Heart left ventricle (tissue), 16 donors: ENCODE data around the gene TMEM205. TPM values are rescaled to one million over a fixed set of nuclear protein-coding genes. Genes with fewer than 3 reads are reported as not detected.

Experiments
- ATAC-seq, 4 donors: fragments of 200-7000 bp; cut with Tn5 transposase; one replicate each; pipeline ENCODE4 v1.9.1; 2020 to 2022; ENCODE audit warnings: moderate library complexity in 4 of 4, mild to moderate bottlenecking in 3 of 4, moderate number of reproducible peaks in 1 of 4
- DNase-seq, 5 donors: peaks; one replicate each; pipeline ENCODE4 v3.0.0-alpha.2; 2020
- H3K27ac ChIP-seq, 12 donors: fragments of 200-600 bp; sonication (generic) in 4 of 12; one replicate each; pipeline versions ENCODE4 v1.5.0 to v1.8.0; 2016 to 2022; ENCODE audit warnings: mild to moderate bottlenecking in 2 of 12
- H3K27me3 ChIP-seq, 9 donors: fragments of 200-600 bp; sonication (generic) in 2 of 9; one replicate each; pipeline versions ENCODE4 v1.5.1 to v1.8.0; 2016 to 2022; ENCODE audit warnings: mild to moderate bottlenecking in 3 of 9
- H3K36me3 ChIP-seq, 9 donors: fragments of 200-600 bp; sonication (generic) in 2 of 9; one replicate each; pipeline versions ENCODE4 v1.5.0 to v1.8.0; 2018 to 2022; ENCODE audit warnings: mild to moderate bottlenecking in 2 of 9
- H3K4me1 ChIP-seq, 12 donors: fragments of 200-600 bp; sonication (generic) in 4 of 12; one replicate each; pipeline versions ENCODE4 v1.5.0 to v1.8.0; 2016 to 2022; ENCODE audit warnings: mild to moderate bottlenecking in 3 of 12
- H3K4me3 ChIP-seq, 12 donors: fragments of 200-600 bp; sonication (generic) in 4 of 12; one replicate each; pipeline versions ENCODE4 v1.5.0 to v1.8.0; 2017 to 2022; ENCODE audit warnings: mild to moderate bottlenecking in 9 of 12, moderate library complexity in 4 of 12
- H3K9me3 ChIP-seq, 12 donors: fragments of 200-600 bp; sonication (generic) in 4 of 12; one replicate each; pipeline versions ENCODE4 v1.5.0 to v1.8.0; 2016 to 2022; ENCODE audit warnings: mild to moderate bottlenecking in 1 of 12
- CTCF ChIP-seq, 12 donors: fragments of 200-600 bp; sonication (generic) in 4 of 12; IDR thresholded peaks; one replicate each; pipeline versions ENCODE4 v1.5.0 to v1.8.0; 2018 to 2022; ENCODE audit warnings: antibody characterized with exemption in 12 of 12, mild to moderate bottlenecking in 5 of 12
- POLR2A ChIP-seq, 2 donors: fragments of 450-650 bp; IDR thresholded peaks; one replicate each; pipeline ENCODE4 v1.6.1; 2017; ENCODE audit warnings: antibody characterized with exemption in 2 of 2, mild to moderate bottlenecking in 2 of 2, moderate library complexity in 2 of 2
- WGBS, 4 donors: extraction: QIAGEN DNeasy Blood & Tissue Kit in 2 of 4; methylation state at CpG; one replicate each; pipeline versions ENCODE4 v1.1.5 to v1.1.7; 2013 to 2018; 5-methylcytosine and 5-hydroxymethylcytosine counted together
- intact Hi-C, 10 donors: fragments of 100-400 bp; cut with DNase I; formaldehyde crosslinking; loops; one replicate each; pipeline versions ENCODE4 v1.11.1 to v1.14.2; 2022
- polyA plus RNA-seq, 2 donors: library from polyadenylated mRNA; stranded (reverse); fragments of 200-250 nt; gene quantifications; one replicate each; pipeline ENCODE4 v1.2.3, GENCODE V29; 2013
- total RNA-seq, 9 donors: library from RNA; depleted of rRNA in 2 of 9; stranded (reverse); fragments of >200 nt in 2 of 9; fragmentation: NEBNext Ultra II Directional in 3 of 9; extraction: Animal tissue kit (Norgen Biotek cat#: 25700) in 3 of 9; gene quantifications; one replicate each; pipeline versions ENCODE4 v1.1.0 to v1.2.4, GENCODE V29; 2016 to 2023
- donor health status: ischemic (EF 13 %, LVEDD 7.1; RV severe dilation, severe dysfunction).
- donor health status: healthy with polysubstance abuse.
- donor health status: DM: no; HTN: yes; CAD: no.
- donor health status: DM: no; HTN: no; CAD: no.
- donor health status: ischemic (EF 25% LVEDD 6.9; RV normal size, moderate dysfunction).
- donor health status: ischemic (EF 25% LVEDD 5.7; RV mildly dilated, moderate dysfunction).
- donor health status: healthy.
- donor health status: DM: yes; HTN: yes; CAD: no.
- donor health status: ischemic (EF 35%, LVEDD 5.7; RV mildly dilated, moderate dysfunction).
- donor health status: nonischemic (EF 11% LVEDD 7.7; RV severe dilation, severe dysfunction).
- donor health status: DM: yes; HTN: yes; CAD: no.
- donor health status: PGD.
- donor health status: ischemic (EF 29% LVEDD 5.4; RV normal size, mild dysfunction).
- donor health status: nonischemic (EF 23%, LVEDD 6.1; RV moderate dilation, normal function).

Gene TMEM205
- total and polyA plus RNA-seq, 11 donors, result 68.3 to 372 (median 90.6) TPM

GRCh38 chr19:11332822-11333221 lies 13.2 kb downstream of the TMEM205 start:
- H3K36me3 ChIP-seq, result peaks cover 0 to 92% (median 57%) of the 10 kb centered on the region in 9 donors
- no peak overlapping the region for H3K27ac ChIP-seq
- peaks cover 0 to 8% (median 0%) of the 10 kb centered on the region in 12 donors for H3K4me1 ChIP-seq
- ATAC-seq (no peak), DNase-seq (no peak)
- H3K9me3 ChIP-seq, result peaks cover 0 to 4% (median 0%) of the 10 kb centered on the region in 12 donors
- TF ChIP-seq CTCF (IDR thresholded peaks at IDR 0.05), result no peak
- TF ChIP-seq POLR2A (IDR thresholded peaks at IDR 0.05), result no peak
- H3K4me3 ChIP-seq, result no peak overlapping the region
- intact Hi-C loops, result no loop called here
- 95 to 96% (median 96%) methylated on average over 5 of the region's 5 CpGs for WGBS, 4 donors
- no peaks in the 10 kb centered on the region for H3K27me3 ChIP-seq

DNA sequence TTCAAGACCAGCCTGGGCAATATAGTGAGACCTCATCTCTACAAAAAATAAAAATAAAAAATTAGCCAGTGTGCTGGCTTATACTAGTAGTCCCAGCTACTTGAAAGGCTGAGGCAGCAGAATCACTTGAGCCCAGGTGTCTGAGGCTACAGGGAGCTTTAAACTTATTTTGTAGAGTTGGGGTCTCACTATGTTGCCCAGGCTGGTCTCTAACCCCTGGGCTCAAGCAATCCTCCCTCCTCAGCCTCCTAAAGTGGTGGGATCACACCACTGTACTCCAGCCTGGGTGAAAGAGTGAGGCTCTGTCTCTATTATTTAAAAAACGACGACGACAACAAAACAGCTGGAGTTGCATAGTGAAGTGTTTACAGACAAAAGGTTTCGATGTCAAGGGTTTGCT lies 14.6 kb downstream of the TMEM205 start:
- 81 to 92% (median 85%) methylated on average over 4 of the region's 4 CpGs for WGBS, 4 donors
- intact Hi-C loops, result no loop called here
- Histone ChIP-seq H3K4me3 (no peak overlapping the region), H3K9me3 (peaks cover 0 to 4% (median 0%) of the 10 kb centered on the region in 12 donors), H3K4me1 (no peaks in the 10 kb centered on the region), H3K27ac (no peak overlapping the region), H3K36me3 (peaks cover 0 to 97% (median 59%) of the 10 kb centered on the region in 9 donors), H3K27me3 (no peaks in the 10 kb centered on the region)
- peak in 1 of 5 donors; percentile 5 for DNase-seq
- no peak for ATAC-seq
- TF ChIP-seq CTCF (IDR thresholded peaks at IDR 0.05) (no peak), POLR2A (IDR thresholded peaks at IDR 0.05) (no peak)

DNA sequence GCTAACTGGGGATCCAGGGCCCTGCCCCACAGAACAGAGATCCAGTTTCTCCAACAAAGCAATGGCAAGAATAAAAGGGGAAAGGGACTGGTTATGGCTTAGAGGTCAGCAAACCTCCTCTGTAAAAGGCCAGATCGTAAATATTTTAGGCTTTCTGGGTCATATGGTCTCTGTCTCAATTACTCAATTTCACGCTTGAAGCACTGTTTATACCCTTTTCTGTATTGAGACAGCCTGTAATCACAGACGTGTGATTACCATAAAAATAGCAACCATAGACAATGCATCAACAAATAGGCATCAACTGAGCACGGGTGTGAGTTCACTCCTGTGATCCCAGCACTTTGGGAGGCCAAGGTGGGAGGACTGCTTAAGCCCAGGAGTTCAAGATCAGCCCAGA lies 15.9 kb downstream of the TMEM205 start:
- TF ChIP-seq CTCF (IDR thresholded peaks at IDR 0.05) (no peak), POLR2A (IDR thresholded peaks at IDR 0.05) (no peak)
- Histone ChIP-seq H3K27me3 (no peaks in the 10 kb centered on the region), H3K4me3 (no peak overlapping the region), H3K27ac (no peak overlapping the region), H3K36me3 (peaks cover 0 to 96% (median 52%) of the 10 kb centered on the region in 9 donors), H3K9me3 (peaks cover 0 to 3% (median 0%) of the 10 kb centered on the region in 12 donors), H3K4me1 (peaks cover 0 to 5% (median 0%) of the 10 kb centered on the region in 12 donors)
- WGBS, 4 donors, result 80 to 88% (median 84%) methylated on average over 4 of the region's 4 CpGs
- intact Hi-C loops, result no loop called here
- DNase-seq (no peak), ATAC-seq (no peak)

DNA sequence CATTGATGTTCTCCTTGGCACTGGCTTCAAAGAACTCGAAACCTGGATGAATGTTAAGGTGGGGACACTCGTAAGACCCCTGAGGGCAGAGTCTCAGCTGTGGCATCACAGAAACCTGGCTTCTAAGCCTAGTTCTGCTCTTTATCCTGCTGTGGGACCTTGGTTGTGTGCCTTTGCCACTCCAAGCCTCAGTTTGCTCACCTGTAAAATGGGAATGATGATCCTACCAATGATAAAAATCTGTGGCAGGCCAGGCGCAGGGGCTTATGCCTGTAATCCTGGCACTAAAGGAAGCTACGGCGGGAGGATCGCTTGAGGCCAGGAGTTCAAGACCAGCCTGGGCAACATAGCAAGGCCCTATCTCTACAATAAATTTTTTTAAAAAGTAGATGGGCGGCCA lies 20.5 kb downstream of the TMEM205 start:
- no peak for TF ChIP-seq CTCF (IDR thresholded peaks at IDR 0.05)
- no peak for DNase-seq
- intact Hi-C loops, result no loop called here
- Histone ChIP-seq H3K4me3 (no peak overlapping the region), H3K27me3 (no peaks in the 10 kb centered on the region), H3K36me3 (peaks cover 0 to 51% (median 24%) of the 10 kb centered on the region in 9 donors), H3K9me3 (no peaks in the 10 kb centered on the region), H3K4me1 (peaks cover 0 to 50% (median 16%) of the 10 kb centered on the region in 12 donors), H3K27ac (peak overlapping the region in 1 of 12 donors; percentile 89)
- WGBS, 4 donors, result 87 to 97% (median 94%) methylated on average over 7 of the region's 7 CpGs
- ATAC-seq, result no peak
